Mucosa of rectum (tissue), 2 donors: ENCODE measurements around the gene LY9.
"Not testable (repeated sequence)": the region's sequence is repeated elsewhere in the genome, so short reads cannot be mapped to it uniquely, and the experiment has no call there.

Experiments used
- H3K27ac ChIP-seq, 2 donors: one replicate each; pipeline ENCODE4 v1.7.0; 2013; ENCODE audit warnings: inconsistent platforms in 2 of 2, low read depth in 2 of 2, low read length in 2 of 2
- H3K27me3 ChIP-seq, 2 donors: one replicate each; pipeline ENCODE4 v1.7.0; 2013; ENCODE audit warnings: low read length in 2 of 2; ENCODE audit not compliant: control insufficient read depth in 2 of 2, insufficient read depth in 2 of 2
- H3K36me3 ChIP-seq, 2 donors: one replicate each; pipeline ENCODE4 v1.7.0; 2013; ENCODE audit warnings: low read length in 2 of 2; ENCODE audit not compliant: control insufficient read depth in 2 of 2, insufficient read depth in 2 of 2
- H3K4me1 ChIP-seq, 2 donors: one replicate each; pipeline ENCODE4 v1.7.0; 2013; ENCODE audit warnings: low read length in 2 of 2, mild to moderate bottlenecking in 1 of 2; ENCODE audit not compliant: control insufficient read depth in 2 of 2, insufficient read depth in 2 of 2
- H3K4me3 ChIP-seq, 2 donors: one replicate each; pipeline ENCODE4 v1.7.0; 2013; ENCODE audit warnings: low read length in 2 of 2
- H3K9ac ChIP-seq, 2 donors: one replicate each; pipeline ENCODE4 v1.7.0; 2013; ENCODE audit warnings: low read length in 2 of 2, low read depth in 1 of 2, mild to moderate bottlenecking in 1 of 2
- H3K9me3 ChIP-seq, 2 donors: one replicate each; pipeline ENCODE4 v1.7.0; 2013; ENCODE audit warnings: low read length in 2 of 2; ENCODE audit not compliant: control insufficient read depth in 2 of 2
- donor health status: healthy.
- donor health status: Normal muscosa, but diverticular disease.

The LY9 gene

GRCh38 chr1:160874935-160875334 is 79.0 kb downstream of the LY9 start:
- Histone ChIP-seq H3K27me3 (no peaks in the 10 kb centered on the region), H3K4me3 (no peak overlapping the region), H3K27ac (no peak overlapping the region), H3K9me3 (no peaks in the 10 kb centered on the region), H3K36me3 (no peaks in the 10 kb centered on the region), H3K9ac (no peak overlapping the region), H3K4me1 (no peaks in the 10 kb centered on the region)

GRCh38 chr1:160875591-160875990 is 79.6 kb downstream of the LY9 start:
- not testable (repeated sequence) for H3K4me3 ChIP-seq, H3K9me3 ChIP-seq, H3K9ac ChIP-seq, H3K27me3 ChIP-seq, H3K36me3 ChIP-seq, H3K4me1 ChIP-seq, H3K27ac ChIP-seq

DNA sequence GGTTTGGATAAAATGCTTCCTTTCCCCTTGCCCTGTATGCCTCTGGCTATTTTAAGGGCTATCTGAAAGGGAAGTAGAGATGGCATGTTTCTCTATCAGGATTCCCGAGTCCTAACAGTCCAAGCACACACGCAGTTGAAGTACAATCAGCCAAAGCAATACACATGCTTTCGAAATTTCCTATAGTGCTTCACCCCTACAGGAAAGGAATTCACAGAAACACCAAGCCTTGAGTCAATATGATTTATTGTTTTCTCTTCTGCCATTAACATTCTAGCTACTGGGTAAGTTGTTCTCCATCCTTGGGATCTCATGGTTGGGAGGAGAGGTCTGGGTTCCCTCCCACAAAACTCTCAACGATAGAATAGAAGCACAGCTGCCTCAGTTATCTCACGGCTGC is 80.3 kb downstream of the LY9 start:
- Histone ChIP-seq H3K27ac (no peak overlapping the region), H3K9ac (no peak overlapping the region), H3K4me1 (no peaks in the 10 kb centered on the region), H3K27me3 (no peaks in the 10 kb centered on the region), H3K4me3 (no peak overlapping the region), H3K9me3 (no peaks in the 10 kb centered on the region), H3K36me3 (no peaks in the 10 kb centered on the region)

DNA sequence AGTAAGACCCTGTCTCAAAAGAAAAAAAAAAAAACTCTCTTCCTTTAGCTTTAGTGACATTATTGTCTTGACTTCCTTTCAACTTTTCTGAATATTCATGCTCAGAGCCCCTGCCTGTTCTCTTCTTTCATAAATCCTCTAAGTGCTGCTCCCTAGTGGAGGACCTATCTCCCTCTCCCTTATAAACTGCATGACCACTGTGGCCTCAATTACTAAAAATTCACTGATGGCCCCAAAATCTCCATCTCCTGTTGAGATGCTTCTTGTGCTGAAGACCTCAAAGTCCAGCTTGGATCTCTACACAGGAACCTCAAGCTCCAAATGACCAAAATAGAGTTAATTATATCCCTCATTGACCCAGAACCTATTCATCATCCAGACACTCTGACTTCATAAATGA is 81.2 kb downstream of the LY9 start:
- H3K9ac ChIP-seq = no peak overlapping the region
- H3K9me3 ChIP-seq = no peaks in the 10 kb centered on the region
- no peak overlapping the region for H3K27ac ChIP-seq
- H3K4me3 ChIP-seq = no peak overlapping the region
- no peaks in the 10 kb centered on the region for H3K4me1 ChIP-seq
- H3K27me3 ChIP-seq = no peaks in the 10 kb centered on the region
- H3K36me3 ChIP-seq = no peaks in the 10 kb centered on the region
